Nephron progenitor cell (in vitro differentiated cells): ENCODE measurements around the gene XDH.

ENCODE experiments used
- DNase-seq: peaks from one replicate; pipeline ENCODE4 v3.0.0; 2021
- H3K27ac Mint-ChIP-seq: 2 replicates; pipeline ENCODE4 v1.8.0; 2021; ENCODE audit warnings: mild to moderate bottlenecking, moderate library complexity, mixed read lengths
- H3K27me3 Mint-ChIP-seq: 2 replicates; pipeline ENCODE4 v1.8.0; 2021; ENCODE audit warnings: mild to moderate bottlenecking, low read depth, mixed read lengths; ENCODE audit not compliant: poor library complexity
- H3K36me3 Mint-ChIP-seq: 2 replicates; pipeline ENCODE4 v1.8.0; 2021; ENCODE audit warnings: low read depth, mixed read lengths
- H3K4me1 Mint-ChIP-seq: 2 replicates; pipeline ENCODE4 v1.8.0; 2021; ENCODE audit warnings: mixed read lengths
- H3K4me3 Mint-ChIP-seq: 2 replicates; pipeline ENCODE4 v1.8.0; 2021; ENCODE audit warnings: mild to moderate bottlenecking, moderate library complexity, mixed read lengths
- H3K9me3 Mint-ChIP-seq: 2 replicates; pipeline ENCODE4 v1.8.0; 2021; ENCODE audit warnings: mild to moderate bottlenecking, moderate library complexity, mixed read lengths
- TF ChIP-seq, protein P1 (sequence below): fragments of 200-600 bp; sonication (generic); IDR thresholded peaks from 2 replicates; pipeline ENCODE4 v1.5.0; 2021; ENCODE audit warnings: antibody characterized with exemption

XDH gene

DNA sequence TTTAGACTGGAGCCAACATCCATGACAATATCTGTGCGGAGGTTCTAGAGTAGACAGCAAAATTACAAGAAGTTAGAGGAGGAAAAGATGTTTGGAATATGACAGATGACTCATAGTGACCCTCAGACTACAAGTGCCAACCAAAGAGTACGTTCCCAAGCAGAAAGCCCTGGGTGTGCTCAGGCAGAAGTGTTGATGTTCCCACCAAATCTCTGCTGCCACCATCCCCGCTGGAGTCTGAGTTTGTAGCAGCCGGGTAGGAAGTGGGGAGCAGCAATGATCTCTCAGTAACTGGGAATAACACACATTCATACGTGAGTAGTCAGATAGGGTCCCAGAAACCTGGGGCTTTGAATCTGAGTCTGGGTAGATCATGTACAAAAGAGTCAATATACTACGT is 73.2 kb downstream of the XDH start:
- Mint-ChIP-seq H3K4me1 (no peaks in the 10 kb centered on the region), H3K27me3 (peaks cover 9% of the 10 kb centered on the region), H3K9me3 (no peaks in the 10 kb centered on the region), H3K4me3 (no peak overlapping the region), H3K36me3 (peaks cover 7% of the 10 kb centered on the region), H3K27ac (no peak overlapping the region)
- DNase-seq = no peak
- TF ChIP-seq, protein P1, sequence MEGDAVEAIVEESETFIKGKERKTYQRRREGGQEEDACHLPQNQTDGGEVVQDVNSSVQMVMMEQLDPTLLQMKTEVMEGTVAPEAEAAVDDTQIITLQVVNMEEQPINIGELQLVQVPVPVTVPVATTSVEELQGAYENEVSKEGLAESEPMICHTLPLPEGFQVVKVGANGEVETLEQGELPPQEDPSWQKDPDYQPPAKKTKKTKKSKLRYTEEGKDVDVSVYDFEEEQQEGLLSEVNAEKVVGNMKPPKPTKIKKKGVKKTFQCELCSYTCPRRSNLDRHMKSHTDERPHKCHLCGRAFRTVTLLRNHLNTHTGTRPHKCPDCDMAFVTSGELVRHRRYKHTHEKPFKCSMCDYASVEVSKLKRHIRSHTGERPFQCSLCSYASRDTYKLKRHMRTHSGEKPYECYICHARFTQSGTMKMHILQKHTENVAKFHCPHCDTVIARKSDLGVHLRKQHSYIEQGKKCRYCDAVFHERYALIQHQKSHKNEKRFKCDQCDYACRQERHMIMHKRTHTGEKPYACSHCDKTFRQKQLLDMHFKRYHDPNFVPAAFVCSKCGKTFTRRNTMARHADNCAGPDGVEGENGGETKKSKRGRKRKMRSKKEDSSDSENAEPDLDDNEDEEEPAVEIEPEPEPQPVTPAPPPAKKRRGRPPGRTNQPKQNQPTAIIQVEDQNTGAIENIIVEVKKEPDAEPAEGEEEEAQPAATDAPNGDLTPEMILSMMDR = no peak

- H3K9me3 Mint-ChIP-seq = no peaks in the 10 kb centered on the region
- H3K27me3 Mint-ChIP-seq = peaks cover 9% of the 10 kb centered on the region
- no peak for DNase-seq
- peaks cover 12% of the 10 kb centered on the region for H3K4me1 Mint-ChIP-seq
- H3K4me3 Mint-ChIP-seq = no peak overlapping the region
- peaks cover 7% of the 10 kb centered on the region for H3K36me3 Mint-ChIP-seq
- H3K27ac Mint-ChIP-seq = no peak overlapping the region
- TF ChIP-seq, protein P1 = no peak
These were observed 74.8 kb downstream of the XDH start for GRCh38 chr2:31339696-31340095.

DNA sequence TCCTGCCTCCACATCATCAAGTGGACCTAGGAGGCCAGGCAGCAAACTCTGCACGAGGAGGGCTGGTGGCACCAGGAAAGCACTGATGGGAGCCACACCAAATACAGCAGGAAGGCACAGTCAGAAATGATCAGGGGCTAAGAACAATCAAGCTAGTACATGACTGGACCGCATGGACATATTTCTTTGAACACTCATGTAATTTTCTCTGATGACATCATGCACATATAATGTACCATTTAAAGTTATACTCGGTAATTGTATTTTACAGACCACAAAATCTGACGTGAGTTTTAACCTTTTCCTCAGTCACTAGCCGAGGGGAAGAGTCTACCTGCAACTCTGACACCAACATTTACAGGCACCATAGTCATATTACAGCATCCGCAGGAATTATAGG is 76.7 kb downstream of the XDH start:
- H3K4me1 Mint-ChIP-seq = peaks cover 29% of the 10 kb centered on the region

DNA sequence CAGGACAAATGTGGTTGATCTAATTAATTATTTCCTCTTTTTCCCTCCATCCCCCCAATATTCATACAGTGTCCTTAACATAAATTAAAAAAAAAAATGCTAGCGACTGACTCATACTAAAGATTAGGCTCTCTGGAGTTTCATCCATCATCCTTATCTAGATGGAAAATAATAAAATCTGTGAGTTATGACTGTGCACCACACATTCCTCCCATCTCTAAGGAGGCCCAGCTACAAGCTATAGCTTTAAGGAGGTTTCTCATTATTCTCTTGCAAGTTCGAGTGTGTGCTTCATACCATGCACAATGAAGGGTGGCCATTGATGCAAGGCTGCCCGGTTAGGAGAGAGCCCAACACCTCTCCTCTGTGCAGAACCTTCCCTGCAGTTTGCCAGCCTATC is 77.3 kb downstream of the XDH start:
- Mint-ChIP-seq H3K4me1 (peaks cover 36% of the 10 kb centered on the region), H3K36me3 (peaks cover 7% of the 10 kb centered on the region), H3K27ac (no peak overlapping the region), H3K9me3 (no peaks in the 10 kb centered on the region), H3K4me3 (no peak overlapping the region), H3K27me3 (peaks cover 8% of the 10 kb centered on the region)
- DNase-seq = no peak
- TF ChIP-seq, protein P1 = no peak

More for the DNA sequence above, 76.7 kb downstream of the XDH start:
- no peaks in the 10 kb centered on the region for H3K9me3 Mint-ChIP-seq
- TF ChIP-seq, protein P1 = no peak
- no peak for DNase-seq
- H3K27ac Mint-ChIP-seq = no peak overlapping the region
- H3K36me3 Mint-ChIP-seq = peaks cover 7% of the 10 kb centered on the region
- H3K27me3 Mint-ChIP-seq = peaks cover 9% of the 10 kb centered on the region
- H3K4me3 Mint-ChIP-seq = no peak overlapping the region

GRCh38 chr2:31335921-31336585 is 78.5 kb downstream of the XDH start:
- no peak for DNase-seq
- no peak overlapping the region for H3K4me3 Mint-ChIP-seq
- H3K27ac Mint-ChIP-seq = no peak overlapping the region
- peaks cover 41% of the 10 kb centered on the region for H3K4me1 Mint-ChIP-seq
- H3K27me3 Mint-ChIP-seq = peaks cover 10% of the 10 kb centered on the region
- H3K36me3 Mint-ChIP-seq = peaks cover 3% of the 10 kb centered on the region
- TF ChIP-seq, protein P1 = no peak
- H3K9me3 Mint-ChIP-seq = no peaks in the 10 kb centered on the region

GRCh38 chr2:31334311-31335026 is 80.1 kb downstream of the XDH start:
- Mint-ChIP-seq H3K27ac (peak overlapping the region; percentile 20), H3K4me3 (no peak overlapping the region), H3K36me3 (no peaks in the 10 kb centered on the region), H3K27me3 (peaks cover 20% of the 10 kb centered on the region), H3K9me3 (no peaks in the 10 kb centered on the region), H3K4me1 (peaks cover 43% of the 10 kb centered on the region)
- no peak for DNase-seq
- TF ChIP-seq, protein P1 = no peak
